HG02588 (cell line): ENCODE data around the gene COA5.
"Not testable (repeated sequence)": the region's sequence is repeated elsewhere in the genome, so short reads cannot be mapped to it uniquely, and the experiment has no call there.

Experiments
- ATAC-seq: cut with Tn5 transposase; IDR thresholded peaks from one replicate; pipeline ENCODE4 v1.9.1; 2021; ENCODE audit warnings: mild to moderate bottlenecking, moderate library complexity; ENCODE audit not compliant: unreplicated experiment

The COA5 gene

DNA sequence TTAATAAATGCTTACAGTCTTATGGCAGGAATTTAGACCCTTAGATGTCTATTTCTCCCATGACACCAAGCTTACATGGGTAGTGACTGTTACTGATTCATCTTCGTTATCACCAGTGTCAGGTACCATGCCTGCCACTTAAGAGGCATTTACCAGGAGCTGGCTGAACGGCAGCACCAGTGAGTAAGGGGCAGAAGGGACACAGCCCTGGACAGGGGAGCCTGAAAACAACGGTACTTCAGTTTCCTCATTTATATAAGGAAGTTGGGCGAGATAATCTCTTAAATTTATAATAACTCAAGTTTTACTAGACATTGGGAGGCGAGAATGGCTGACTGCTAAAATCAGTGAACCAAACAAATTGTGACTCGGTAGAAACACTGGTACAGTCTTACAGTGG, 1.2 kb downstream of the COA5 start:
- ATAC-seq = no peak

DNA sequence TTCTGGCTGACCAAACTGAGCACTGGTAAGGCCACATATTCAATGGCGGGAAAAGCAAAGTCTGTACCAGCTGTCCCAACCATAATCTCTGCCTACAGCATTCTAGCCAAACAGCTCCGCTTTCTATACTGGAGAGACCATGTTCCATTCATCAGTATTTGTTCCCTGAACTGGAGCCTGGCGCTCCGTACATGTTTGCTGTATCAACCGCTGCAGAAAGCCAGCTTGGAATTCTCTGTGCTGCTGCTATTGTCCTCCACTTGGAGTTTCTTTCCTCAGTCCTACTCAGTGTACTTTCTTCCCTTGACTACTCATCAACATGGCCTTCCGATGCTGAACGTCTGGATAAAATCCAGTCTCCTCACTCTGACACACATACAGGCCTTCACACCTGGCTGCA, 1.9 kb downstream of the COA5 start:
- no peak for ATAC-seq

DNA sequence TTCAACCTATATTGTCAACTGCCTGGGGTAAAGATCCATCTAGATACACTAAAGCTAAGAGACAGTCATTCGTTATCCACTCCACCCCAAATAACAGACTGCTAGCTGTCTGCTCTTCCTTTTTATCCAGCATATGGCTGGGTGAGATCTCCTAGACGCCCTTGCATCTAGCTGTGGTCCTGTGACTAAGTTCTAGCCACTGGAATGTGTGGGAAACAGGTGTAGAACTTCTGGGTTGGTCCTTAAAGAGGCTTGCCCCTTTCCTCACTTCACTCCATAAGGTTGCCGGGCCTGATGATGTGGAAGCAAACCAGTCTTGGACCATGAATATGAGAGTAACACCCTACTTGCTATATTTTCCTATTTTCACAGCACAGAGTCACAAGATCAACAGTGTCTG, 3.2 kb downstream of the COA5 start:
- no peak for ATAC-seq

DNA sequence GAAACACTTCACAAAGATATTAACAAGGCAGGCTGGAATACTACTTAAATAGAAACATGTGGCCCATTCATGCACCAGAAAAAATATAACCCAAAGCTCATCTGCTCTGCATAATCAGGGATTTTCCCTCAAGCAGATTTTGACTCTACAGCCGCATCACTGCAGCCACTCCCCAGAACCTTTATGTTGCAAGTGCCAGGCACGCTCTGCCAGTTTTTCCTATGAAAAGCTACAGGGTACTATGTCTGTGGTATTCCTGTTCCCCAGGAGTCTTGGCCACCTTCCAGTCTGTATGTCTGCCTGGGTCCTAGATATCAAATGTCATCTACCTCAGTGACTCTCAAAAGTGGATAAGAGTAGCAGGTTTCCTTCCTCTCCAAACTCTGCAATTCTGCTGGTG, 3.8 kb downstream of the COA5 start:
- ATAC-seq = no peak

DNA sequence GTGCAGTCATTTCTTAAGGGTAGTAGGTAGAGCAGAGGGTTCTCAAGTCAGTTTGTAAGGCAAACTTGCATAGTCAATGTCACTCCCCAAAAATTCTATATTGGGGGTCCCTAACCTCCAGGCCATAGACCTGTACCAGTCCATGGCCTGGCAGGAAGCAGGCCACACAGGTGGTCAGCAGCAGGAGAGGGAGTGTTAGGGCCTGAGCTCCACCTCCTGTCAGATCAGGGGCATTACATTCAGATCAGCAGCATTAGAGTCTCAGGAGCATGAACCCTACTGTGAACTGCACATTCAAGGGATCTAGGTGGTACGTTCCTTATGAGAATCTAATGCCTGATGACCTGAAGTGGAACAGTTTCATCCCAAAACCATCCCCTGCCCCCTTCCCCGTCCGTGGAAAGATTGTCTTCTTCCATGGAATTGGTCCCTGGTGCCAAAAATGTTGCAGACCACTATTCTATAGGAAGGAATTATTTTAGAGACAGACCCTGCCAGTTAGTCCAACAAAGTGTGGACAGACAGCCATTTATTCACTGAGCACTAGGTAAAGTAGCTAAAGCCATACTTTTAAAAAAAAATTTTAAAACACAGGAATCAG, 6.7 kb downstream of the COA5 start:
- no peak for ATAC-seq

DNA sequence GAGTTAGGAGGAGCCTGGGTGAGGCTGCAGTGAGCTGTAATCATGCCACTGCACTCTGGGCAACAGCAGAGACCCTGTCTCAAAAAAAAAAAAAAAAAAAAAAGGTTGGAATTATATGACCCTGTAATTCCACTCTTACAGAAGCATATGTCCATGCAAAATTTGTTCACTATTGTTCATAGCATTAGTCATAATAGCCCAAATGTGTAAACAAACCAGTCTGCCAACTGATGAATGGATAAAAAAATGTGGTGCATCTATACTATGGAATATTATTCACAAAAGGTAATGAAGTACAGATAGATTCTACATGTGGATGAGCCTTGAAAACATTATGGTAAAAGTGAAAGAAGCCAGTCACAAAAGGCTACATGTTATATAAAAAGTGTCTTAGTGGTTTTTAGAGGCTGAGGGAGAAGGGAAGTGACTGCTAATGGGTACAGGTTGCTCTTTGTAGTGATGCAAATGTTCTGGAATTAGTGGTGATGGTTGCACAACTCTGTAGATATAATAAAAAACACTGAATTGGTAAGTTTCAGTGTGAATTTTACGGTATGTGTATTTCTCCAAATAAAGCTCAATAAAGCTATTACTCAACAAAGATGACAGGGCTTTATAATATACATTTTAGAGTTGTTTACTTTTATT, 9.4 kb downstream of the COA5 start:
- no peak for ATAC-seq

DNA sequence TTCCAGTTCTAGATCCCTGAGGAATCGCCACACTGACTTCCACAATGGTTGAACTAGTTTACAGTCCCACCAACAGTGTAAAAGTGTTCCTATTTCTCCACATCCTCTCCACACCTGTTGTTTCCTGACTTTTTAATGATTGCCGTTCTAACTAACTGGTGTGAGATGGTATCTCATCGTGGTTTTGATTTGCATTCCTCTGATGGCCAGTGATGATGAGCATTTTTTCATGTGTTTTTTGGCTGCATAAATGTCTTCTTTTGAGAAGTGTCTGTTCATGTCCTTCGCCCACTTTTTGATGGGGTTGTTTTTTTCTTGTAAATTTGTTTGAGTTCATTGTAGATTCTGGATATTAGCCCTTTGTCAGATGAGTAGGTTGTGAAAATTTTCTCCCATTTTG, 13.6 kb downstream of the COA5 start:
- not testable (repeated sequence) for ATAC-seq

DNA sequence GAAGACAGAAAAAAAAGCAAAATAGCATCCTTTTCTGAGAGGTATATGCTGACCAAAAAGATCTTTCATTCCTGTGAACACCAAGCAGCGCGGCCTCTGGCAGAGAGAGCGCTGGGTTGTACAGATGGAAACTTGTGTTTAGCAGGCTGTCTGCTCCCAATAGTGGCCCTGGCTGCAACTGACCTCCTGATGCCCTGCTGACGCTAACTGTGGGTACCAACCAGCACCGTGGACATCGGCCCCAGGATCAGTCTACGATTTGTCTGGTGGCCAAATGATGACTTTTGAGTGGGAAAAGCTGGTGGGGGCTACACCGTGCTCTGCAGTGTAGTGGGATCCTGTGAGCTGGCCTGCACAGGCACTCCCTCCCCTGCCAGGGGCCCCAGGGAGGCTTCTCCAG, 15.7 kb downstream of the COA5 start:
- ATAC-seq = no peak

DNA sequence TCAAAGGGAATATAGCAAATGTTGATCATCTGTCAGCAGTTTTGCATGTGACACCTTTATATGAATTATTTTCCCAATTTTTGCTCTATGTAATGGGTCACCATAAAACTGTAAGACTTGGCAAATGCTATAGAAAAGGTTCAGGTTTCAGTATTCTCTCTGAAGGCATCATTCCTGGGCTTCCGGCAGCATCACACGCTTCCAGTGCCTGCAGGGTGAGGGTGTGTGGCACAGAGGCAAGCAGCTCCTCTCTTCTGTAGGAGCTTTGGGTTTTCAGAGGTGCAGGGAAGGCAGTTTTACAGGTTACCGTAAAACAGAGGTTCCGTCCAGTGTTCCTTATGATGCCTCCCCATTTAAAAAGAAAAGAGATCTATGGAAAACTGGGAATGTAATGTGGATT, 18.8 kb downstream of the COA5 start:
- no peak for ATAC-seq

DNA sequence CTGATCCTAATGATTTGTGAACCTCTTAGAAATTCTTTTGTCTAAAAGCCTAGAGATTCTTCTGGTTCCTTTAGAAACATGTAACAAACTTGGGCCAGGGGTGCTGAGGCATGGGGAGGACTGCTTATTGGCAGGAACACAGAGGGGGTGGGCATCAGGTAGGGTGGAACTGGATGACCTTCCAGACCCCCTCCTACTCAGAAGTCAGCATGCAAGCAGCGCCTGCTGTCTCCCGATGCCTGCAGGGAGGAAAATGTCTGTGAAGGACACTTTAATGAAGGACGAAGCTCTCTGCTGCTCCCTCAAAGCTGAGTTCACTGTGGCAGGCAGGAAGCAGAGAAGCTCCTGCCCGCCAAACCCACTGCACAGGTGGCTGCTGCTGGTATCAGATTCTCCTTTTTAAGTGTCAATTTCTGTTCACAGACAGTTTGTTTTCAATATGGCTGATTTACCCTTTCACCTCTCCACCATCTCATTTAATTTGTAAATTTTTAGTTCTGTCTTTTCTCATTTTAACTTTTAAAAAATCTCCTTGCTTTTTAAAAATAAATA, 19.4 kb downstream of the COA5 start:
- no peak for ATAC-seq

DNA sequence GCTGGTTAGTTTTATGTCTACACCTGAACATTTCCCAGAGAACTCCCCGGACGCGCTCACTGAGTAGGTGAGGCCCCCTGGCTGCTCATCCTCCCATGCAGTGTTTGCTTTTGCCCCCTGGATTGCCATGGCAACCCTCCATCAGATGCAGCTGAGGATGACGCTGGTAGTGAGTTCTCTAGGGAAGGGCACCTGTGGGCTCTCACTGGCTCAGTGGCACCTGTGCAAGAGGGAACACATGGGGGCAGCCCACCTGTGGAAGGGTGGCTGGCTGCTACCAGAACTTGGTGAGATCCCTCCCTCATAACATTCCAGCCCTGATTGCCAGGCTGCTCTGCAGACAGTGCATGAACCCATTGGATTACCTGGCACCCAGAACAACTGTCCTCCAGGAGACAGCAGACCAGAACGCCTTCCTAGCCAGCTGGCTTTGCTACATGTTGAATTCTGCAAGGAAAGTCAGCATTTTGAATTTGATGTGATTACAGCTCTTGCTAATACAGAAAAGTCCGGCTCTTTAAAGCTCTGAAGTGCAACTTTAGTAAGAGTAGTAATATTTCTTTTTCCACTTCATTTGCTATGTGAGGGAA, 21.7 kb downstream of the COA5 start:
- no peak for ATAC-seq

DNA sequence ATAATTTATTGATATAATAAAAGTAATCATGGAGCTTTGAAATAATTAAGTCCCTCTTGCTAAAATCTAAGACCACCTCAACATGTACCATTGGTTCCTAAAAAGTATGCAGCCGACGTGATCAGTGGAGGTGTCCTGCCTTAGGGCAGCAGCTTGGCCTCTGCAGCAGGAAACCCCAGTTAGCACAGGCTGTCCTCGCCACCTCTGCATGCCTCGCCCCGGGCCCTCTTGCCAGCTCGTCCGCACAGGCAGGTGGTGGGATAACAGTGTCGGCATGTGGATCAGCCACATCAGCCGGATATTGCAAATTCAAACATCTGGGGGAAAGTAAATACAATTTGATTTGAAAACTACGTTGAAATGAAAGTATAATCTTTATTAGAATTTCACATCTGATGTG, 22.9 kb downstream of the COA5 start:
- ATAC-seq = no peak

DNA sequence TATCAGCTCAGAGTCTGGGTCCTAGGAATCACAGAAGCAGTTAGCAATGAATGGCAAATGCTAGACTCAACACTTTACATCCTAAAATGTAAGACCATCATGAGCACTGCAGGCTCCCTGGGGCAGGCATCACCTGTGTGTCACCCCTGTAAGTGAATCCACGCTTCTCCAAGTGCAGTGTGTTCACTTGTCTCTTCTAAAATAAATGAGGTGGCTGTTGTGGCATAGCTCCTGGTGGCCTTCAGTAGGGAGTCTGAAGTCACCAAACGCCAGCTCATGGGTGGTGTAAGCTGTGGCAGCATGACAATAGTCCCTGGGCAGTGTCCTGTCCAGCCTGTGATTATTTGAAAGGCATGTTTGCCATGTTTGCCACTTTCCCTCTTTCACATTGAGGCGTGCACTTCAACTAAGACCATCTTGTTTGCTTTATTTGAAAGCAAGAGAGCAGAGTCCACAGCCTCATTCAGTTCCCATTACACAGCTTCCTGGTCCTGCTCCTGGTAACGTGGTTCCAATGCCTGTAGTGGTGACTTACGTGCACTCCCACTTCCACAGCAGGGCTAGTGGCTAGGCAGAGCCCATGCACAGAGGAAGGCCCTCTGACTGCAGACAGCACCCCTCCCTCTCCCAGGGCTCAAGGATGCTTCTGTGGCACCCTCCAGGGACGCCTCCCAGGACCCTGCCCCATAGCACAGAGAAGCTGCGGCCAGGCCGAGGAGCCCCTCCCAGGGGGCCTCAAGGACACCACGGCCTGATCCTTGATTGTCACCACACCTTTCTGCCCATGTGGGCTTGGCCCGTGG, 24.3 kb downstream of the COA5 start:
- no peak for ATAC-seq

DNA sequence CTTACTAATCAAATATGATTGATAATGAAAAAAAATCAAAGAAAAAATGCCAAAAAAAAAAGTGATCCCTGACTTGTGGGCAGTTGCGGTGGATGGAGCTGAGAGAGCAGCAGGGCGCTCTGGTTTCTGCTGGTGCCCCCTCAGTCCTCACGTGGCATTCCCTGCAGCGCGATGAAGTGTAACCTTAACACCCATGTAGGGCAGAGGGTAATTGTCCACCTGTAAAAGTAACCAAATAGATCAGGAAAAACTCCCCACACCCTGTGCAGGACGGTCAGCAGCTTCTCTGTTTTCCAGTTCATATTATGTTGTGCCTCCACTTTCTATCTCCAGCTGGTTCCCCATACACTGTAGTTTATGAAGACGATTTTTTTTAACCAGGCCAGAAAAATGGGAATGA, 25.0 kb downstream of the COA5 start:
- no peak for ATAC-seq

DNA sequence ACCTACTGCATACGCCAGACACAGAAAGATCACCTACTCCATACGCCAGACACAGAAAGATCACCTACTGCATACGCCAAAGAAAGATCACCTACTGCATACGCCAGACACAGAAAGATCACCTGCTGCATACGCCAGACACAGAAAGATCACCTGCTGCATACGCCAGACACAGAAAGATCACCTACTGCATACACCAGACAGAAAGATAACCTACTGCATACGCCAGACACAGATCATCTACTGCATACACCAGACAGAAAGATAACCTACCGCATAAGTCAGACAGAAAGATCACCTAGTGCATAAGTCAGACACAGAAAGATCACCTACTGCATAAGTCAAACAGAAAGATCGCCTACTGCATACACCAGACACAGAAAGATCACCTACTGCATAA, 25.8 kb downstream of the COA5 start:
- no peak for ATAC-seq

DNA sequence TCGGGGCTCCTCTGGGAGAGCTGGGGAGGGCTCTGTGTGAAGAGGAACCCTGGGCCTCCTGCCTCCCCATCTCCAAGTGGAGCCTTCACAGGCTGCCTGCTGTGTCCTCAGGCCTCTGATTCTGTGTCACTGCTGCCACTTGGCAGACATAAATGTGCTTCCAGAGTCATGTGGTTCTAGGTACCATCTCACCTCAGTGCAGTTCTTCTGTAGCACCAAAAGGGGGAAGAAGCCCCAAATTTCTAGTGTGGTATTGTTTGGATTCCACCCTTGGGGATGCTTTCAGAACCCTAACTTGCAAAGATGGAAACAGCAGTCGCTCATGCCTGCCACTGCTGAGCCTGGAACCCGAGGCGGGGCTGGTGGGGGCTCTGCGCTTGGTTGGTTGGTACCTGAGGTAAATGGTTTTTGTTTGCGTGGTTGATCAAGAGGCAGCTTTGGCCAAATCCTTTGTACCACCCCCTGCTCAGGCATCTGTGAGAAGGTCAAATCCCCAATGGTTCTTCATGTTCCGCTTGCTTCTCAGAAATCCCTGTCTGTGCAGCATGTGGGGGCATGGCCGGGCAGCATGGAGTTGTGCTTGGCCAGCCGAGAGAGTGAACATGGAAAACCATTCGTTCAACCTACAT, 27.5 kb downstream of the COA5 start:
- ATAC-seq = no peak

DNA sequence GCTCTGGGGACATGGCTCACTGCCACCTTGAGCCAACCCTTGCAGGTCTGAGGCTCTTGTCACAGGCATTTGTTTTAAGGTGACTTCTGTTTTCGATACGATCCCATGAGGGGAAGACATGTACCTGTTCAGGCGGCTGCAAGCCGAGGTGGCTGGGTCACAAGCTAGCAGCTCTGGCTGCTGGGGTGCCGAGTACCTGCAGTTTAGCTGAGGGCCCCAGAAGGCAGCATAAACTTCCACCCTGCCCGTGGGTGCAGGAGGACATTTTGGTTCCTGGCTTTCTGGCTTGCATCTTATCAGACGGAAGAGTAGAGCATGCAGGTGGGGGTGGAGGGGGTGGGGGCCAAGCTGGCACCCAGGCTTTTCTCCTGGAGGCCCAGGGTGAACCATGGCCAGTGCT, 28.4 kb downstream of the COA5 start:
- ATAC-seq = no peak

DNA sequence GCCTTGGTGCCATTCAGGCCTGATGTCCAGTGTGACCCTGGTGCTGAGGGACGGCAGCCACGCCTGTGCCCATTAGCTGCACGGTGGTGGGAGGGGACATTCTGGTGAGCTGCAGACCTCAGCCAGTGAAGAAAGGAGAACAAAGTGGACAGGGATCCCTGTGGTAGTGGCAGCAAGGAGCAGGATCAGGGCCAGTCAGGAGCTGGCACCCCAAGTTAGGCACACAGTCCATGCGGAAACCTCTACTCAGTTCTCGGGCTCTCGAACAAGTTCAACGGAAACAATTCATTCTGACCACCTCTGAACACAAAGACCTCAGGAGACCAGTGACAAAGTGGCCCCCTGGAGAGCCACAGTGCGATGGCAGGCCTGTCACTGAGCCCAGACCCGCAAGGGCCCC, 30.1 kb downstream of the COA5 start:
- no peak for ATAC-seq

DNA sequence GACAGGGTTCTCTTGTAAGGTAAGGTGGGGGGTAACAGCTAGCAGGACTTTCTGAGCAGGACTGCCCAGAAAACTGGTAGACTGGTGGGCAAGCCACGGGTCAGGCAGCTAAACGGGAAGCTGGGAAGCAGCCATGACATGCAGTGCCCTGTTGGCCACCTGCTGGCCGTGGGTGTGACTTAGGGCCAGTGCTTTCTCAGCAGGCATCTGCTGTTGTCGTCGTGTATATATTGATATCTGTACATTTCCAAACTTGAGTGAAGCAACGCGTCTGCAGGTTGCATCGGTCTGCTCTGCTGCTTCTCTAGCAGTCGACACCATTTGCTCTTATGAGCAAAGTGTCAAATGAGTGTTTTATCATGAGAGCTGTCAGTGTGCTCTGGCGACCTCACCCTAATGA, 31.0 kb downstream of the COA5 start:
- ATAC-seq = no peak

DNA sequence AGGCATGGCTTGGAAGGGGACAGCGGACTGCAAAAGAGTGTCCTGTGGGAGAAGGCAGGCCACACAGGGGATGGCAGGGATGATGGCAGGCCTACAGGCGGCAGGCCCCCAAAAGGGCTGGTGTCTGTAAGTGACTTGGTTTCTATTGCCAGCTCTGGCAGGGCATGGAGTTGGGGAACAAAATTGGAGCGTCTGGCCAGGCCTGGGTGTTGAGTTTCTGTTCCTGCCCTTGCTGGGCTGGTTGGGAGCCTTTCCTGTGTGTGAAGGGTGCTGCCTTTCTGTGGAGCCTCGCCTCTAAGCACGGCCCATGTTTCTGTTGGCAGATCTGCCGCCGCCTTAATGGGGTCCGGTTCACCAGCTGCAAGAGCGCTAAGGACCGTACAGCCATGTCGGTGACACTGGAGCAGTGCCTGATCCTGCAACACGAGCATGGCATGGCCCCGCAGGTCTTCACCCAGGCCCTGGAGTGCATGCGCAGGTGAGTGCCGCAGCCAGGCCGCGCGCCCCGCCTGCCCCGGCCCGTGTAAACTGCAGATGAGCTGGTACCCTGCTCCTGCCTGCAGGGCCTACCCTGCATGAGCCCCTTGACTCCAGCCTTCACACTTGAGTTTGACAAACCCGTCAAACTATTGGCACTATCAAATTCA, 31.5 kb downstream of the COA5 start:
- ATAC-seq = no peak

DNA sequence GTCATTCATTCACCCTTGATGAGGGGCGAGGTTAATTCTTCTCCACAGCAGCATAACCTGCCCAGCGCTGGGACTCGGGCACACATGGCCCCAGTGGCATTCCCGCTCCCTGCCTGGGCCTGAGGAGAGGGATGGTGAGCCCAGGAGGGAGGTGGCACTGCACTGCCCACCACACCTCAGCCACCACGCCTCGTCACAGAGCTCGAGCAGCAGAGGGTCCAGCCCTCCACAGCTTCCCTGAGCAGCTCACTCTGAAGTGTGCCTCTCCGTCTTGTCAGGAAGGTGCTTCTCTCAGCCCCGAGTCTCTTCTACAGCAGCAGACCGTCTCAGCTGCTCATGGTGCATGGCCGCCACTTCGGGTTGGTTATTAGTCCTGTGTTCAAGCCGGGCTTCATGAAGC, 34.9 kb downstream of the COA5 start:
- ATAC-seq = no peak
